ENCODE measurements around the gene CHAC2. TPM values are rescaled to one million over a fixed set of nuclear protein-coding genes. Genes with fewer than 3 reads are reported as not detected.

CHAC2 gene
- total and polyA plus RNA-seq, 2 experiments from 2014 or later: 17.9 to 25.8 TPM

DNA sequence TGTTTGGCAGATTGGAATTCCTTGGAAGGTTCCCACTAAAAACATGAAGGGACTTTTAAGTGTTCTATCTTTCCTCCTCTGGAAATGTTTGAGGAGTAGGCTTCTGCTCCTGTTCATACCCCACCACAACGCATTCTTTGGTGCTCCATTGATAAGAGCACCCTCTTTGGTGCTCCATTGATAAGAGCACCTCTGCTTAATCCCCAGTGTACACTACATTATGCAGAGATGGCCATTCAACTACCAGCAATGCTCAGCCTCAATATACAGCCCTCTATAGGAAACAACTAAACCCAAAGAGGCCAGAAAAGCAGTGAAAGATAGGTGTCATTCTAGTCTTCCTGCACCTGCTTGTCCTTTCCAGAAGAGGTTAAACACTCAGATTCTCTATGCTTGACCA, 1.8 kb upstream of the CHAC2 start (continued):
- TF ChIP-seq, protein P1, sequence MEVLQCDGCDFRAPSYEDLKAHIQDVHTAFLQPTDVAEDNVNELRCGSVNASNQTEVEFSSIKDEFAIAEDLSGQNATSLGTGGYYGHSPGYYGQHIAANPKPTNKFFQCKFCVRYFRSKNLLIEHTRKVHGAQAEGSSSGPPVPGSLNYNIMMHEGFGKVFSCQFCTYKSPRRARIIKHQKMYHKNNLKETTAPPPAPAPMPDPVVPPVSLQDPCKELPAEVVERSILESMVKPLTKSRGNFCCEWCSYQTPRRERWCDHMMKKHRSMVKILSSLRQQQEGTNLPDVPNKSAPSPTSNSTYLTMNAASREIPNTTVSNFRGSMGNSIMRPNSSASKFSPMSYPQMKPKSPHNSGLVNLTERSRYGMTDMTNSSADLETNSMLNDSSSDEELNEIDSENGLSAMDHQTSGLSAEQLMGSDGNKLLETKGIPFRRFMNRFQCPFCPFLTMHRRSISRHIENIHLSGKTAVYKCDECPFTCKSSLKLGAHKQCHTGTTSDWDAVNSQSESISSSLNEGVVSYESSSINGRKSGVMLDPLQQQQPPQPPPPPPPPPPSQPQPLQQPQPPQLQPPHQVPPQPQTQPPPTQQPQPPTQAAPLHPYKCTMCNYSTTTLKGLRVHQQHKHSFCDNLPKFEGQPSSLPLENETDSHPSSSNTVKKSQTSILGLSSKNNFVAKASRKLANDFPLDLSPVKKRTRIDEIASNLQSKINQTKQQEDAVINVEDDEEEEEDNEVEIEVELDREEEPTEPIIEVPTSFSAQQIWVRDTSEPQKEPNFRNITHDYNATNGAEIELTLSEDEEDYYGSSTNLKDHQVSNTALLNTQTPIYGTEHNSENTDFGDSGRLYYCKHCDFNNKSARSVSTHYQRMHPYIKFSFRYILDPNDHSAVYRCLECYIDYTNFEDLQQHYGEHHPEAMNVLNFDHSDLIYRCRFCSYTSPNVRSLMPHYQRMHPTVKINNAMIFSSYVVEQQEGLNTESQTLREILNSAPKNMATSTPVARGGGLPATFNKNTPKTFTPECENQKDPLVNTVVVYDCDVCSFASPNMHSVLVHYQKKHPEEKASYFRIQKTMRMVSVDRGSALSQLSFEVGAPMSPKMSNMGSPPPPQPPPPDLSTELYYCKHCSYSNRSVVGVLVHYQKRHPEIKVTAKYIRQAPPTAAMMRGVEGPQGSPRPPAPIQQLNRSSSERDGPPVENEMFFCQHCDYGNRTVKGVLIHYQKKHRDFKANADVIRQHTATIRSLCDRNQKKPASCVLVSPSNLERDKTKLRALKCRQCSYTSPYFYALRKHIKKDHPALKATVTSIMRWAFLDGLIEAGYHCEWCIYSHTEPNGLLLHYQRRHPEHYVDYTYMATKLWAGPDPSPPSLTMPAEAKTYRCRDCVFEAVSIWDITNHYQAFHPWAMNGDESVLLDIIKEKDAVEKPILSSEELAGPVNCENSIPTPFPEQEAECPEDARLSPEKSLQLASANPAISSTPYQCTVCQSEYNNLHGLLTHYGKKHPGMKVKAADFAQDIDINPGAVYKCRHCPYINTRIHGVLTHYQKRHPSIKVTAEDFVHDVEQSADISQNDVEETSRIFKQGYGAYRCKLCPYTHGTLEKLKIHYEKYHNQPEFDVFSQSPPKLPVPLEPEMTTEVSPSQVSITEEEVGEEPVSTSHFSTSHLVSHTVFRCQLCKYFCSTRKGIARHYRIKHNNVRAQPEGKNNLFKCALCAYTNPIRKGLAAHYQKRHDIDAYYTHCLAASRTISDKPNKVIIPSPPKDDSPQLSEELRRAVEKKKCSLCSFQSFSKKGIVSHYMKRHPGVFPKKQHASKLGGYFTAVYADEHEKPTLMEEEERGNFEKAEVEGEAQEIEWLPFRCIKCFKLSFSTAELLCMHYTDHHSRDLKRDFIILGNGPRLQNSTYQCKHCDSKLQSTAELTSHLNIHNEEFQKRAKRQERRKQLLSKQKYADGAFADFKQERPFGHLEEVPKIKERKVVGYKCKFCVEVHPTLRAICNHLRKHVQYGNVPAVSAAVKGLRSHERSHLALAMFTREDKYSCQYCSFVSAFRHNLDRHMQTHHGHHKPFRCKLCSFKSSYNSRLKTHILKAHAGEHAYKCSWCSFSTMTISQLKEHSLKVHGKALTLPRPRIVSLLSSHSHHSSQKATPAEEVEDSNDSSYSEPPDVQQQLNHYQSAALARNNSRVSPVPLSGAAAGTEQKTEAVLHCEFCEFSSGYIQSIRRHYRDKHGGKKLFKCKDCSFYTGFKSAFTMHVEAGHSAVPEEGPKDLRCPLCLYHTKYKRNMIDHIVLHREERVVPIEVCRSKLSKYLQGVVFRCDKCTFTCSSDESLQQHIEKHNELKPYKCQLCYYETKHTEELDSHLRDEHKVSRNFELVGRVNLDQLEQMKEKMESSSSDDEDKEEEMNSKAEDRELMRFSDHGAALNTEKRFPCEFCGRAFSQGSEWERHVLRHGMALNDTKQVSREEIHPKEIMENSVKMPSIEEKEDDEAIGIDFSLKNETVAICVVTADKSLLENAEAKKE (CRISPR knock-in tag; IDR thresholded peaks at IDR 0.05): no peak
- no peak for TF ChIP-seq ZNF331 (CRISPR knock-in tag; IDR thresholded peaks at IDR 0.05; ENCODE audit: low read depth)
- TF ChIP-seq, protein P2, sequence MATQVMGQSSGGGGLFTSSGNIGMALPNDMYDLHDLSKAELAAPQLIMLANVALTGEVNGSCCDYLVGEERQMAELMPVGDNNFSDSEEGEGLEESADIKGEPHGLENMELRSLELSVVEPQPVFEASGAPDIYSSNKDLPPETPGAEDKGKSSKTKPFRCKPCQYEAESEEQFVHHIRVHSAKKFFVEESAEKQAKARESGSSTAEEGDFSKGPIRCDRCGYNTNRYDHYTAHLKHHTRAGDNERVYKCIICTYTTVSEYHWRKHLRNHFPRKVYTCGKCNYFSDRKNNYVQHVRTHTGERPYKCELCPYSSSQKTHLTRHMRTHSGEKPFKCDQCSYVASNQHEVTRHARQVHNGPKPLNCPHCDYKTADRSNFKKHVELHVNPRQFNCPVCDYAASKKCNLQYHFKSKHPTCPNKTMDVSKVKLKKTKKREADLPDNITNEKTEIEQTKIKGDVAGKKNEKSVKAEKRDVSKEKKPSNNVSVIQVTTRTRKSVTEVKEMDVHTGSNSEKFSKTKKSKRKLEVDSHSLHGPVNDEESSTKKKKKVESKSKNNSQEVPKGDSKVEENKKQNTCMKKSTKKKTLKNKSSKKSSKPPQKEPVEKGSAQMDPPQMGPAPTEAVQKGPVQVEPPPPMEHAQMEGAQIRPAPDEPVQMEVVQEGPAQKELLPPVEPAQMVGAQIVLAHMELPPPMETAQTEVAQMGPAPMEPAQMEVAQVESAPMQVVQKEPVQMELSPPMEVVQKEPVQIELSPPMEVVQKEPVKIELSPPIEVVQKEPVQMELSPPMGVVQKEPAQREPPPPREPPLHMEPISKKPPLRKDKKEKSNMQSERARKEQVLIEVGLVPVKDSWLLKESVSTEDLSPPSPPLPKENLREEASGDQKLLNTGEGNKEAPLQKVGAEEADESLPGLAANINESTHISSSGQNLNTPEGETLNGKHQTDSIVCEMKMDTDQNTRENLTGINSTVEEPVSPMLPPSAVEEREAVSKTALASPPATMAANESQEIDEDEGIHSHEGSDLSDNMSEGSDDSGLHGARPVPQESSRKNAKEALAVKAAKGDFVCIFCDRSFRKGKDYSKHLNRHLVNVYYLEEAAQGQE (IDR thresholded peaks at IDR 0.05; ENCODE audit: unreplicated experiment): no peak
- TF ChIP-seq, protein P3, sequence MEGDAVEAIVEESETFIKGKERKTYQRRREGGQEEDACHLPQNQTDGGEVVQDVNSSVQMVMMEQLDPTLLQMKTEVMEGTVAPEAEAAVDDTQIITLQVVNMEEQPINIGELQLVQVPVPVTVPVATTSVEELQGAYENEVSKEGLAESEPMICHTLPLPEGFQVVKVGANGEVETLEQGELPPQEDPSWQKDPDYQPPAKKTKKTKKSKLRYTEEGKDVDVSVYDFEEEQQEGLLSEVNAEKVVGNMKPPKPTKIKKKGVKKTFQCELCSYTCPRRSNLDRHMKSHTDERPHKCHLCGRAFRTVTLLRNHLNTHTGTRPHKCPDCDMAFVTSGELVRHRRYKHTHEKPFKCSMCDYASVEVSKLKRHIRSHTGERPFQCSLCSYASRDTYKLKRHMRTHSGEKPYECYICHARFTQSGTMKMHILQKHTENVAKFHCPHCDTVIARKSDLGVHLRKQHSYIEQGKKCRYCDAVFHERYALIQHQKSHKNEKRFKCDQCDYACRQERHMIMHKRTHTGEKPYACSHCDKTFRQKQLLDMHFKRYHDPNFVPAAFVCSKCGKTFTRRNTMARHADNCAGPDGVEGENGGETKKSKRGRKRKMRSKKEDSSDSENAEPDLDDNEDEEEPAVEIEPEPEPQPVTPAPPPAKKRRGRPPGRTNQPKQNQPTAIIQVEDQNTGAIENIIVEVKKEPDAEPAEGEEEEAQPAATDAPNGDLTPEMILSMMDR (conservative IDR thresholded peaks at IDR 0.05; ENCODE audit: low read depth in 2 of 2): no peak
